Parathyroid adenoma (tissue), 2 donors: ENCODE results near the gene TMEM150A.
A peak's percentile ranks its signal among the peaks of the same experiment; 100 is the strongest.

Experiments
- H2AFZ ChIP-seq: fragments of 300-600 bp; sonication (generic); one replicate; pipeline ENCODE4 v1.7.0; 2017; ENCODE audit warnings: antibody characterized with exemption, mild to moderate bottlenecking
- H3K27ac ChIP-seq: fragments of 300-600 bp; sonication (generic); one replicate; pipeline ENCODE4 v1.7.0; 2017
- H3K27me3 ChIP-seq: fragments of 300-600 bp; sonication (generic); one replicate; pipeline ENCODE4 v1.7.0; 2017; ENCODE audit warnings: low read length; ENCODE audit not compliant: control insufficient read depth, insufficient read depth
- H3K36me3 ChIP-seq: fragments of 300-600 bp; sonication (generic); one replicate; pipeline ENCODE4 v1.7.0; 2017; ENCODE audit warnings: low read length; ENCODE audit not compliant: control insufficient read depth, insufficient read depth
- H3K4me1 ChIP-seq: fragments of 300-600 bp; sonication (generic); one replicate; pipeline ENCODE4 v1.7.0; 2017; ENCODE audit warnings: control low read depth
- H3K4me2 ChIP-seq: fragments of 300-600 bp; sonication (generic); one replicate; pipeline ENCODE4 v1.7.0; 2017; ENCODE audit warnings: low read length
- H3K4me3 ChIP-seq: fragments of 300-600 bp; sonication (generic); one replicate; pipeline ENCODE4 v1.7.0; 2017; ENCODE audit warnings: low read depth, low read length
- H3K79me2 ChIP-seq: fragments of 300-600 bp; sonication (generic); one replicate; pipeline ENCODE4 v1.7.0; 2017; ENCODE audit warnings: control low read depth
- H3K9ac ChIP-seq: fragments of 300-600 bp; sonication (generic); one replicate; pipeline ENCODE4 v1.7.0; 2017; ENCODE audit warnings: mild to moderate bottlenecking
- H3K9me3 ChIP-seq: fragments of 300-600 bp; sonication (generic); one replicate; pipeline ENCODE4 v1.7.0; 2017; ENCODE audit warnings: low read length; ENCODE audit not compliant: control insufficient read depth
- TF ChIP-seq, protein P1 (sequence below): fragments of 300-600 bp; sonication (generic); IDR thresholded peaks from one replicate; pipeline ENCODE4 v1.7.0; 2017; ENCODE audit warnings: antibody characterized with exemption, mild to moderate bottlenecking
- donor health status: primary hyperparathyroidism.

The TMEM150A gene

GRCh38 chr2:85601771-85602475 lies 575 bp downstream of the TMEM150A start:
- Histone ChIP-seq H3K4me1 (peaks cover 20% of the 10 kb centered on the region), H3K36me3 (no peaks in the 10 kb centered on the region), H3K79me2 (peaks cover 5% of the 10 kb centered on the region), H3K4me3 (peak overlapping the region; percentile 85), H3K27me3 (no peaks in the 10 kb centered on the region), H3K4me2 (peak overlapping the region; percentile 82), H3K9ac (no peak overlapping the region), H2AFZ (peak overlapping the region; percentile 83), H3K27ac (peak overlapping the region; percentile 64), H3K9me3 (no peaks in the 10 kb centered on the region)
- TF ChIP-seq, protein P1, sequence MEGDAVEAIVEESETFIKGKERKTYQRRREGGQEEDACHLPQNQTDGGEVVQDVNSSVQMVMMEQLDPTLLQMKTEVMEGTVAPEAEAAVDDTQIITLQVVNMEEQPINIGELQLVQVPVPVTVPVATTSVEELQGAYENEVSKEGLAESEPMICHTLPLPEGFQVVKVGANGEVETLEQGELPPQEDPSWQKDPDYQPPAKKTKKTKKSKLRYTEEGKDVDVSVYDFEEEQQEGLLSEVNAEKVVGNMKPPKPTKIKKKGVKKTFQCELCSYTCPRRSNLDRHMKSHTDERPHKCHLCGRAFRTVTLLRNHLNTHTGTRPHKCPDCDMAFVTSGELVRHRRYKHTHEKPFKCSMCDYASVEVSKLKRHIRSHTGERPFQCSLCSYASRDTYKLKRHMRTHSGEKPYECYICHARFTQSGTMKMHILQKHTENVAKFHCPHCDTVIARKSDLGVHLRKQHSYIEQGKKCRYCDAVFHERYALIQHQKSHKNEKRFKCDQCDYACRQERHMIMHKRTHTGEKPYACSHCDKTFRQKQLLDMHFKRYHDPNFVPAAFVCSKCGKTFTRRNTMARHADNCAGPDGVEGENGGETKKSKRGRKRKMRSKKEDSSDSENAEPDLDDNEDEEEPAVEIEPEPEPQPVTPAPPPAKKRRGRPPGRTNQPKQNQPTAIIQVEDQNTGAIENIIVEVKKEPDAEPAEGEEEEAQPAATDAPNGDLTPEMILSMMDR, result no peak

DNA sequence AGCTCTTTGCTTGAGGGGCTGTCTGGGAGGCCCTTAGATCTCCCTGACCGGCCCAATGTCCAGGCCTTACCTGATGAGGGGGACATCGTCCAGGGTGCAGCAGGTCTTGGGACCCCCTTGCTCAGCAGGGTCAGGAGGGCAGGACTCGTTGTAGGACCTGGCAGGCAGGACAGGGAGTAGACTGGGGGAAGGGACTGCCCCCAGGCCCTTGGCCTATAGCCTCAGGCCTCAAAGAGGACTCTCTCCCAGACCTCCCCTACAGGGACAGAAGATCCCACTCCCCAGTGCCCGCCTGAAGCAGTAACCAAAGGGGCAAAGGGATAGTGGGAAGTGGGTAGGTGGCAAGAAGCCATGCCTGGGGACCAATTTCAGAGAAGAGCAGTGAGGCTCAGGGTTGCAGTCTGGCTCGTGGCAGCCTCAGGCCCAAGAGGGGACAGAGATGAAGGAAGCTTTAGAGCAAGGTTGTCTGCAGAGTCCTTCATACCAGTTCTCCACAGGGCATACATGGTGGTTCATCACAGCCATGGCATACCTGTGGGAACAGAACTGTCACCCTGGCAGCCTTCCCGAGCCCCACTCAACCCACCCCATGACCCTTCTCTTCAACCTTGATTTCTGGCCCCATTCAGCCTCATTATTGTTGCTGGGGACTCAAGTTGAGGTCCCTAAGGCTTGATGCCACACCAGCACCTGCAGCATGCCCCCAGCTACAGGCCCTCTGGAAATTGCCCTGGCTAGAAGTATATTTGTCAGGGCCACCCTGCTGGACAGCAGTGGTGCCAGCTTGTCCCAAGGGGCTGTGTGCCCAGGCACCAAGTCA lies 1.3 kb downstream of the TMEM150A start:
- Histone ChIP-seq H2AFZ (no peak overlapping the region), H3K4me2 (peak overlapping the region; percentile 82), H3K9ac (no peak overlapping the region), H3K27ac (no peak overlapping the region), H3K9me3 (no peaks in the 10 kb centered on the region), H3K4me1 (peaks cover 27% of the 10 kb centered on the region), H3K36me3 (no peaks in the 10 kb centered on the region), H3K27me3 (no peaks in the 10 kb centered on the region), H3K4me3 (peak overlapping the region; percentile 85), H3K79me2 (peaks cover 12% of the 10 kb centered on the region)
- TF ChIP-seq, protein P1, result no peak

DNA sequence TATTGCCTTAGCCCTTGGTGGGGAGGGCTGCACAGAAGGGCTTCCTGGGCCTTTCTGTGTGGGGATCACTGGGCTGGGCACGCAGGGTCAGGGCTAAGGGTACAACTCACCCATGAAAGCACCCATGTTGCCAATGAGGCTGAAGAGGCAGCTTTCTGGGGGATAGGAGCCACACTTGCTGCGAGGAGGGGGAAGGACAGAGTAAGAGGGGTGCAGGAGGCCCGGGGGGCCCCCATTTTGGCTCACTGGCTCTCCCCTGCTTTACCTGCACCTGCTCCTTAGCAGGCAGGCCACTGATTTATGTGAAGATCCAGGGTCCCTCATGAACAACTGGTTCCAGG lies 2.3 kb downstream of the TMEM150A start:
- H3K9ac ChIP-seq, result no peak overlapping the region
- no peak overlapping the region for H3K27ac ChIP-seq
- no peaks in the 10 kb centered on the region for H3K9me3 ChIP-seq
- no peak overlapping the region for H2AFZ ChIP-seq
- TF ChIP-seq, protein P1, result no peak
- H3K4me3 ChIP-seq, result no peak overlapping the region
- H3K4me1 ChIP-seq, result peaks cover 27% of the 10 kb centered on the region
- H3K79me2 ChIP-seq, result peaks cover 15% of the 10 kb centered on the region
- H3K36me3 ChIP-seq, result no peaks in the 10 kb centered on the region
- no peaks in the 10 kb centered on the region for H3K27me3 ChIP-seq
- H3K4me2 ChIP-seq, result no peak overlapping the region

GRCh38 chr2:85599468-85600234 lies 2.8 kb downstream of the TMEM150A start:
- no peak overlapping the region for H3K4me2 ChIP-seq
- H3K9me3 ChIP-seq, result no peaks in the 10 kb centered on the region
- H3K36me3 ChIP-seq, result no peaks in the 10 kb centered on the region
- peaks cover 25% of the 10 kb centered on the region for H3K4me1 ChIP-seq
- H3K4me3 ChIP-seq, result no peak overlapping the region
- H3K9ac ChIP-seq, result no peak overlapping the region
- H3K27ac ChIP-seq, result no peak overlapping the region
- TF ChIP-seq, protein P1, result no peak
- peaks cover 15% of the 10 kb centered on the region for H3K79me2 ChIP-seq
- no peak overlapping the region for H2AFZ ChIP-seq
- H3K27me3 ChIP-seq, result no peaks in the 10 kb centered on the region
